ENCODE measurements around the gene ANKLE2.
"Not testable (repeated sequence)": the region's sequence is repeated elsewhere in the genome, so short reads cannot be mapped to it uniquely, and the experiment has no call there.

ANKLE2 gene

DNA sequence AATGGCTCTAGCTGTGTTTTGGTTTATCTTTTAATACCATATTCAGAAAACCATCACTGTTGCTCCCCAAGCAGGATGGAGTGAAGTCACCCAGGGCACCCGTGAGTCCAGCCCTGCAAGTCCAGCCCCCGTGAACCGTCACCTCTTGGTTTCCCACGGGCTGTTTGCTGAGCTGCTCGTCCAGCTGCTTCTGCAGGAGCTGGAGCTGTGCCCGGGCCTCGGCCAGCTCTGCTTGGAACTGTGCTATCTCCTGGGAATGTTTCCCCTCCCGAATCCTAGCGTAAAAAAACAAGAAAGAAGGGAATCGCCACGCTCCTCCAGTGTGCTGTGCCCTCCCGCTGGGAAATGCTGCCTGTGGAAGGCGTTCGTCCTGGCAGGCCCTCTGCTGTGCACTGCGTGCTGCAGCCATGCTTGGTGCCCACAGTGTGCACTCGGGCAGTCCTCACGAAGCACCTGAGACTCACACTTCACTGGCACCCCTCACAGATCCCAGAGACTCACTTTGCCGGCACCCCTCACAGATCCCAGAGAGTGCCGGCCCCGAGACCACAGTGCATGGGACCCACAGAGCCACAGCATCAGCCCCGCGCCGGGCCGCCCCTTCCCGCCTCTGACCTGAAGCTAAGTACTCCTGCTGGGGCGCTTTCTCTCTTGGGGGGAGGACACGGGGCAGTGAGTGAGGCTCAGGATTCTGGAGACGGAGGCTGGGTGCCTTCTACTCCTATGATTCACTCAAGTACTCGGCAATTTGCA is 15.4 kb upstream of the ANKLE2 start:
- DNase-seq (ENCODE audit: low read depth) = peak; percentile 28

GRCh38 chr12:132776230-132776625 is 14.6 kb upstream of the ANKLE2 start:
- DNase-seq (ENCODE audit: low read depth) = not testable (repeated sequence)

DNA sequence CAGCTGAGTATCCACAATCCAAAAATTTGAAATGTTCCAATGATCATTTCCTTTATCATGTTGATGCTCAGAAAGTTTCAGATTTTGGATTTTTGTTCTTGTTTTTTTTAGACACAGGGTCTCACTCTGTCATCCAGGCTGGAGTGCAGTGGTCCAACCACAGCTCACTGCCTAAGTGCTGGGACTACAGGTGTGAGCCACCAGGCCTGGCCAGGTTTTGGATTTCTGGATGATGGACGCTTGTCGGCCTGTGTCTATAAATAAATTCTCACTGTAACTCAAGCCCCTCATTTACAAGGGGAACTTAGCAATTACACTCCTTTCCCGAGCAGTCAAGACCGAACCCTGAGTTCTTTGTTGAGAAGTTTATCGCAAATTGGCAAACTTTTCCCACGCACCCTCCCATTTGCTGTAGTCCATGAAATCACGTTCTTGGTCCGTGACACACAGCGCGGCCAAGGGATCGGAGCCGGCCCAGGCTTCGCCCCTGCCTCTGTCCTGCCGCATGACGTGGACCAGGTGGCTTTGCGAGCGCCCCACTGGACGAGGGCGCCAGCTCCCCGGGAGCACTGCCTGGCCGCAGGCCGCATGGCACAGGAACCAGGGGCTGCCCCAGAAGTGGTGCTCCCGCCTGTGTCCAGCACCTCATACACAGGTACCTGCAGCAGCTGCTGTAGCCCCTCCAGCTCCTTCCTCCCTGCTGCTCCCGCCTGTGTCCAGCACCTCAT is 14.0 kb upstream of the ANKLE2 start:
- no peak for DNase-seq (ENCODE audit: low read depth)

DNA sequence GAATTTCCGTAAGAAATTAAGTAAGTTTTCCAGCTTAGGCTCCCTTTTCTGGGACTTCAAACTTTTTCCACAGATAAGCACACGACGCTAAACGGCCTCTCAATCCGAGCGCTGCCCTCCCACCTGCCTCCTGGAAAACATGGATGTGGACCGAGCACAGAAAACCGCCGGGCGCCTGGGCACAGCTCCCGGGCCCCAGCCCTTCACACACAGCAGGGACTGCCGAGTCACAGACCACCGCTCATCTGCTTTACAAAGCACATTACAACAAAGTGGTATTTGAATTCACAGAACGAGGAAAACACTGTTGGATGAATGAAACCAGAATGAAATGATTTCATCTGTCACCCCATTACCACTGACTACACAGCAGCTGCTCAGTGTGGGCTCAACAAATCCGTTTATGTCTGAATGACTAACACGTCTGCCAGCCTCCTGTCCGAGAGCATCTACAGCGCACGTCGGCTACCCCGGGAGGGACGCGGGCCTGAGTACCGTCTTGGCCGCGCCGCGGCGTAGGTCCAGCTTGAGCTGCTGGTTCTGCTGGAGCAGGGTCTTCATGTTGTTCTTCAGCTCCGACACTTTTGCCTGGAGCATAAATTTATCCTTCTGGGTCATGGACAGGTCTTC is 13.1 kb upstream of the ANKLE2 start:
- no peak for DNase-seq (ENCODE audit: low read depth)

DNA sequence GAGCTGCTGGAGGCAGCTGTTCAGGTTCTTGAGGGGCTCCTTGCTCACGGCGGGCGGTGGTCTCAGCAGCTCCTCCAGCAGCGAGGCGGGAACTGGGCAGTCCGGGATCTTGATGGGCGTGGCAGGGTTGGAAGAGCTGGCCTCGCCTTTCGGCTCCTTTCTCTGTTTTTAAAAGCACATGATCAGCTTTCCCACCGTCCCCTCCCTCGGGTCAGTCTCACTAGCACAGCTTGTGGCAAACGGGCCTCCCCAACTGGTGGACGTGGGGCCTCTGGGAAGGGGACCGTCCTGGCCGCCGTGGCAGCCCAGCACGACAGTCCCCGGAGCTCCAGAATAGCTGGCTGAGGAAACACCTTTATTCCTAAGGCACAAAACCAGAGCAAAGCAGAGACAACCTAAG is 12.5 kb upstream of the ANKLE2 start:
- DNase-seq (ENCODE audit: low read depth) = no peak

GRCh38 chr12:132773077-132773955 is 11.7 kb upstream of the ANKLE2 start:
- no peak for DNase-seq (ENCODE audit: low read depth)

- DNase-seq (ENCODE audit: low read depth) = no peak
These were observed 11.0 kb upstream of the ANKLE2 start for GRCh38 chr12:132772606-132773005.

DNA sequence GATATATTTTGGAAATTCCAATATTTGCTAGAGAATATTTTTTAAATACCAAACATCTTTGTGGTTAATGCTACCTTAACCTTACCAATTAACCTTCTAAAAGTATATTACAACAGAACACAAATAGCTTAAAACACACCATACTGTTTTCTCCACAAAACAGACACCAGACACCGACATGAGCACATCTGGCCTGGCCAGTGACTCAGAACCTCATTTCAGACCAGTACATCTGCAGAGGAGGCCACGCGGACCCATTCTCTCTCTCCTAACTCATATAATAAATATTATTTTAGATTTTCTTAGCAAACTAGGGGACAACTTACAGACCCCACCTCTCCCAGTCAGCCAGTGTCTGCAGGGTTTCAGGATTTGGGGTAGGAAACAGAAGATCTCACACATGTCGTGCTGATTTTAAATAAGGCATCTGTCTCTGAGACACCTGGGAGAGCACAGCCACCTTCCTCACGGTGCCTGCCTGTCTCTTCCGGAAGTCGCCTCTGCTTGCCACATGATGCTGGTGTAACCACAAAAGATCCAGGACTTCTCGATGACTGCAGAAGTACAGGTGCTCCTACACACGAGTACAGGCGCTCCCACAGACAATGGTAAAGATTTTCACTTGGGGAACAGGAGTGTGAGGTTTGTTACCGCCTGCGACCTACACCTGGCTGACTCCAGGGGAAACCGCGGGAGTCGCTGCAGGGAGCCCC is 9.7 kb upstream of the ANKLE2 start:
- peak; percentile 48 for DNase-seq (ENCODE audit: low read depth)

DNA sequence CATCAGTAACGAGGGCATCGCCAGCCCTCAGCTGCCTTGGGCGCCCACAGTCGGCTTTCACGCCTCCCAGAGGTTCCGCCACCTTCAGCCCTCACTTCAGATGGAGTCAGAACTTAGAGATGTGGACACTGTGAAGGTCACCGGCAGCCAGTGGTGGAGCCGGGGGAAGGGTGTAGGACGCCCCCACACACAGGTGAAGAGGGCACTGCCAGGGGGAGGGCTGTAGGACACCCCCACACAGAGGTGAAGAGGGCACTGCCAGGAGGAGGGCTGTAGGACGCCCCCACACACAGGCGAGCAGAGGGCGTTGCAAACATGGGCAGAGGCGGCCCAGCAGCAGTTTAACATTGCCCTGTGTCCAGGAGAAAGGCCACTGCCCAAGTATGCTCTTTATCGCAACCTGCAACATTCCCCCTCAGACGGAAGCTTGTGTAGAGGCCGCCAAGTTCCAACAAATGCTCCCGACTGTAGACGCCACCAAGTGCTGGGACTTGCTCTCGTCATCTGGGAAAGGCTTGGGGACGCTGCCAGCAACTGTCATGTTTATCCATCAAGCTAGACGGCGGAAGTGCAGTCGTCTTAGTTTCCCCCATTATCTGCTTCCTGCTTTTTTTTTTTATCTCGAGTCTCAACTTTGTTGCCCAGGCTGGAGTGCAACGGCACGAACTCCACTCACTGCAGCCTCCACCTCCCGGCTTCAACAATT is 4.9 kb upstream of the ANKLE2 start:
- DNase-seq (ENCODE audit: low read depth) = no peak

- no peak for DNase-seq (ENCODE audit: low read depth)
These were observed 3.7 kb upstream of the ANKLE2 start for GRCh38 chr12:132765361-132765760.

DNA sequence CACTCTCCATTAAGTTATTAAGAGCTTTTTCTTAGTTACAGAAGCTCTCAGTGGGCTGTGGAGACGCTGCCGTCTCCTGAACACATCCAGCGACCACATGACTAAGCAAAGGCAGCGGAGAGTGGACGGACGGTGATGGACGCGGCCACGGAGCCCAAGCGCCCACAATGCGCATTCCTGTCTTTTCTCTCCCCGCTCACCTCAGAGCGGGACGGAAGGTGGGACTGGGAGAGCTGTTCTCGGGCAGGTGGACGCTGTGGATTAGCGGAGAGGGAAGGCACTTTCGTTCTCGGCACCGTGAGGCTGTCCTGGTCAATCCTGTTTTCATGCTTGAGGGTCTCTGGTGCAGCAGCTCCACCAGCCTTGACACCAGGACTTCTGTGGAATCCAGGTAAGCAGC is 2.6 kb upstream of the ANKLE2 start:
- DNase-seq (ENCODE audit: low read depth) = no peak

GRCh38 chr12:132761921-132762583 is 420 bp upstream of the ANKLE2 start:
- peak; percentile 90 for DNase-seq (ENCODE audit: low read depth)

DNA sequence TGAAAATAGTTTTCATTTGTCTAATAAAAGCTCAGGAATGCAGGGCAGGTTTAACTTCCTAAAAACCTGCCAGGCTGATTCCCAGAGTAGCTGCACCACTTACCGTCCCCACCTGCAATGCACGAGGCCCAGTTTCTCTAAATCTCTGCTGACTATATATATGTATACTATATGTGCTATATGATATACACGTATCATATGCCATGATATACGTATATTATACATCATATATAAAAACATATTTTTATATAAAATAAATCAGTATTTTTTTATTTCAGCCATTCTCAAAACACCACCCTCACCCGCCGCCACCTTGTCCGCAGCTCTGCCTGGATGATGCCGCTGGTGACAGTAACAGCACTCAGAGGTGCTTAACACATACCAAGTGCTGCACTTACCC is 2.3 kb downstream of the ANKLE2 start:
- DNase-seq (ENCODE audit: low read depth) = no peak

DNA sequence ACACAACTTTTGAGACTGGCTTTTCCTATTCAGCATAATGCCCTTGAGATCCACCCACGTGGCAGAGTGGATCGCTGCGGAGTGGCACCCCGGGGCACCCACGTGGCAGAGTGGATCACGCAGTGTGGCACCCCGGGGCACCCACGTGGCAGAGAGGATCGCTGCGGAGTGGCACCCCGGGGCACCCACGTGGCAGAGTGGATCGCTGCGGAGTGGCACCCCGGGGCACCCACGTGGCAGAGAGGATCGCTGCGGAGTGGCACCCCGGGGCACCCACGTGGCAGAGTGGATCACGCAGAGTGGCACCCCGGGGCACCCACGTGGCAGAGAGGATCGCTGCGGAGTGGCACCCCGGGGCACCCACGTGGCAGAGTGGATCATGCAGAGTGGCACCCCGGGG is 2.8 kb downstream of the ANKLE2 start:
- not testable (repeated sequence) for DNase-seq (ENCODE audit: low read depth)

DNA sequence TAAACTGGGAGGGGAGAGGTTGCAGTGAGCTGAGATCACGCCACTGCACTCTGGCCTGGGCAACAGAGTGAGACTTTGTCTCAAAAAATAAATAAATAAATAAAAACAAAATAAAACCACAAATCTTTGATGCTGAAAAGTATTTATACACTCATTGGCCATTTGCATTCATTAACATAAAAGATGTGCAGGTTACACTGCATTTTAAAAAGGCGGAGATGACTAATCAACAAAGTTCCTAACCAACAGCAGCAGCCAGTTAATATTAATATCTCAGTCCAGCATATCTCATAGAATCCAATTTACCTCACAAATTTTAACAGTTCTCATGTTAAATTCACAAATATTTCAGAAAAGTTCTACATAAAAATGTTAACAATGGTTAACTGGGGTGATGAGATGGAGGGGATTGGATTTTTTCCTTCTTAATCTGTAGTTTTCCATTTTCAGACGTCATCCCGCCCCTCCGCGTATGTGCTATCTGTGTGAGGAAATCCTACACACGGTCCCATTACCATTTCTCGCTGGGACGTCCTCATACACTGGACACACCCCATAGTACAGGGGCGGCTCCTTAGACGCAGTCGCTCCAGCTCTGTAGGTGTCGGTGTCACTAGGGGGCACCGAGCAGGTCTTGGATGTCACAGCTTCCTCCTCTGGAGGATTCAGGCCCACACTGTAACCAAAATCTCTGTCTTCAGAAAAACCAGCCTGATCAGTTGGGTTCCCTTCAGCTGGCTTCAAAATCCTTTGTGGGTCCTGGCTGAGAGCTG is 7.3 kb downstream of the ANKLE2 start:
- DNase-seq (ENCODE audit: low read depth) = no peak

DNA sequence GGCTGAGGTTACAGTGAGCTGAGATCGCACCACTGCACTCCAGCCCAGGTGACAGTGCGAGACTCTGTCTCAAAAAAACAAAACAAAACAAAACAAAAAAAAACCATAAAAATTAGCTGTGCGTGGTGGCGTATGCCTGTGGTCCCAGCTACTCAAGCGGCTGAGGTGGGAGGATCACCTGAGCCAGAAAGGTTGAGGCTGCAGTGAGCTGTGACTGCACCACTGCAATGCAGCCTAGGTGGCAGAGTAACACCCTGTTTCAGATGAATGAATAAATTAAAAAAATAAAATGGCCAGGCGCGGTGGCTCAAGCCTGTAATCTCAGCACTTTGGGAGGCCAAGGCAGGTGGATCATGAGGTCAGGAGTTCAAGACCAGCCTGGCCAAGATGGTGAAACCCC is 8.0 kb downstream of the ANKLE2 start:
- DNase-seq (ENCODE audit: low read depth) = not testable (repeated sequence)

DNA sequence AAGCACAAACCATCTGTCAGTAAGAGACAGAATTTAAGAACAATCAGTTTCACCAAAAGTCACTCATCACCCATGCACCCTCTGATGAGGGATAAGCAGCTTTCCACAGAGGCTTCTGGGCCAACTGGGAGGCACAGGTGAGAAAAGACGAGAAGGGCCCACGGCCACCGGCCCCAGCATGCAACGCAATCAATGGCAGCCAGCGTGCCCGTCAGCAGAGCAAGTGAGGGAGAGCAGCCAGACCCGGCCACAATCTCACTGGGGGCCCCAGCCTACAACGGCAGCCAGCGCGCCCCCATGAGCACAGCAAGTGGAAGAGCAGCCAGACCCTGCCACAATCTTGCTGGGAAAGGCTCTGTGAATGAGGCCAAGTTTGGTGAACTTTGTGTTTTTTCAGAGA is 13.3 kb downstream of the ANKLE2 start:
- DNase-seq (ENCODE audit: low read depth) = no peak

DNA sequence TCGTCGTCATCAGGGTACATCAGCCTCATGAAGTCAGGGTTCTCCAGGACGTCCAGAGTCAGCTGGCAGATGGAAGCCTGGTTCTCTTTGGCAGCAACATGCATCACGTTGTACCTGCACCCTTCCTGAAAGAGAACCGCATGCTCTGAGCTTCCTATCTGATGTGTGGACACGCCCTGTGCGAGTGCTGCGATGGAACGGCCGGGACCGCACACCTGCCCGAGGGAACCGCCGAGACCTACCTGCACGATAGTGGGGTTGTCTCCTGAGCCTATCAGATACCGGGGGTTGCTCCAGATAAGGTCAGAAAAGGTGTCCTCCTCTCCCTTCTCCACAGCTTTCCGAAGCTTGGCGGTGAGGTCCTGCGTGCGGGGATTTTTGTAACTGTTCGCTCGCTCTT is 13.7 kb downstream of the ANKLE2 start:
- no peak for DNase-seq (ENCODE audit: low read depth)

DNA sequence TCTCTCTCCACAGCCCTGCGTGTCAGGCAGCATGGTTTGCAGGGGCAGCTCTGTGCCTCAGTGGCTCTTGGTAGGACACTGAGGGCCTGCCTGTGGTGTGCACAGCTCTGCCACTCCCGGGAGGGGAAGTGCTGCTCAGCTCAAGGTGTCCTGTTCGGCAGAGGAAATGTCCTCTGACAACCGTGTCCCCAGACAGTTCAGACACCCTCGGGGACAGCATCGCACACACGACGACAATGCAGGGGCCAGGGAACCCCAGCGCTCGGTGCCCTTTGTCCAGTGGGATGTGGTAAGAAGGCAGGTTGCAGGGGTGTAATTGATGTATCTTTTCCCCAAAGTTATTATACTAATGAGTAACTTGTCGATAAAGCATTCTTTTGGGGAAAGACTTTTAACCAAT is 14.2 kb downstream of the ANKLE2 start:
- no peak for DNase-seq (ENCODE audit: low read depth)

DNA sequence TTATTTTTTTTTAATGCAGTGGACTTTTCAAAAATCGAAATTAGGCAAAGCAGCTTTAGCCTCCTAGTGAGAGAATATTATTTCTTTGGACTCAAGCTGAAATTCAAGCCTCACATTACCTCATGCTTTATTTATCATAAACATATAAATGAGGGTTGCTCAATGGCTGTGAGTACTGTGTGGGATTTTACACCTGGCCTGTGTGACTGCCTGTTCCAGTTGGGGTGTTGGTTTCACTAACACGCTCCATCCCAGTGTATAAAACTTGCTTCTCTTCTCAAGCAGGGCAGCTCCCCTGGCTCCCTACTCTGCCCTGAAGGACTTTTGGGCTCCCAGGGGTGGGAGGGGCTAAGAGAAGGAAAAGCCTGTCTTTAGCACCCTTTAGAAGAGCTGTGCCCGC is 15.0 kb downstream of the ANKLE2 start:
- peak; percentile 42 for DNase-seq (ENCODE audit: low read depth)

All from iris pigment epithelial cell (primary cell).